Ovary (tissue), 9 donors: ENCODE data around the gene GULP1. TPM values are rescaled to one million over a fixed set of nuclear protein-coding genes. Genes with fewer than 3 reads are reported as not detected.

Experiments
- DNase-seq, 5 donors: peaks; one replicate each; pipeline ENCODE4 v3.0.0-alpha.2; 2019 to 2020
- H3K27ac ChIP-seq, 2 donors: fragments of 200-600 bp; one replicate each; pipeline versions ENCODE4 v1.5.1 to v1.8.0; 2019 to 2022
- H3K27me3 ChIP-seq: fragments of 200-600 bp; one replicate; pipeline ENCODE4 v1.8.0; 2022
- H3K36me3 ChIP-seq: fragments of 200-600 bp; sonication (generic); one replicate; pipeline ENCODE4 v1.5.1; 2019
- H3K4me1 ChIP-seq: one replicate; pipeline ENCODE4 v1.8.1; 2013; ENCODE audit warnings: mild to moderate bottlenecking, moderate library complexity; ENCODE audit not compliant: insufficient read depth
- H3K4me3 ChIP-seq: fragments of 200-600 bp; sonication (generic); one replicate; pipeline ENCODE4 v1.5.1; 2017
- H3K9me3 ChIP-seq, 2 donors: fragments of 200-600 bp in 1 of 2; sonication (generic) in 1 of 2; one replicate each; pipeline versions ENCODE4 v1.5.1 to v1.8.1; 2013 to 2019; ENCODE audit warnings: mild to moderate bottlenecking in 1 of 2, moderate library complexity in 1 of 2
- CTCF ChIP-seq, 3 donors: fragments of 450-650 bp in 2 of 3; fragments of 200-600 bp in 1 of 3; IDR thresholded peaks; one replicate each; pipeline versions ENCODE4 v1.5.1 to v1.8.0; 2016 to 2022; ENCODE audit warnings: antibody characterized with exemption in 3 of 3, mild to moderate bottlenecking in 1 of 3
- EP300 ChIP-seq: sonication (generic); formaldehyde crosslinking; IDR thresholded peaks from one replicate; pipeline ENCODE4 v1.6.1; 2017; ENCODE audit warnings: antibody characterized with exemption
- POLR2A ChIP-seq: fragments of 450-650 bp; IDR thresholded peaks from one replicate; pipeline ENCODE4 v1.6.1; 2017; ENCODE audit warnings: antibody characterized with exemption, mild to moderate bottlenecking, moderate library complexity
- WGBS, 3 donors: extraction: QIAGEN DNeasy Blood & Tissue Kit in 1 of 3; methylation state at CpG; one replicate each; pipeline versions ENCODE4 v1.1.5 to v1.1.7; 2013 to 2017; 5-methylcytosine and 5-hydroxymethylcytosine counted together
- intact Hi-C, 4 donors: fragments of 100-400 bp; cut with DNase I; formaldehyde crosslinking; loops; one replicate each; pipeline versions ENCODE4 v1.11.0 to v1.15.1; 2022 to 2023
- polyA plus RNA-seq, 2 donors: library from polyadenylated mRNA; stranded (reverse); fragments of 200-250 nt in 1 of 2; fragments of 350-450 nt in 1 of 2; fragmentation: Illumina TruSeq in 1 of 2; extraction: RNeasy Lipid Tissue Mini Kit (QIAGEN cat#74804) in 1 of 2; gene quantifications; one replicate each; pipeline ENCODE4 v1.2.3, GENCODE V29; 2013 to 2014
- total RNA-seq, 7 donors: library from RNA; depleted of rRNA in 2 of 7; stranded (reverse); fragments of >200 nt in 2 of 7; fragmentation: NEBNext Ultra II Directional in 3 of 7; extraction: Animal tissue kit (Norgen Biotek cat#: 25700) in 3 of 7; gene quantifications; one replicate each; pipeline versions ENCODE4 v1.1.0 to v1.2.4, GENCODE V29; 2016 to 2023
- donor health status: DM: no; HTN: no; CAD: no; lungs with moderate emphysema.
- donor health status: DM: no; HTN: no; CAD: no.
- donor health status: Bipolar disorder and iron deficiency.
- donor health status: DM: yes; HTN: yes; CAD: no.
- donor health status: DM: no; HTN: no; CAD: no.
- donor health status: DM: yes; HTN: yes; CAD: no.

Gene GULP1
- total and polyA plus RNA-seq, 9 donors = 22.3 to 57.7 (median 42.9) TPM

GRCh38 chr2:188441288-188441947 lies 149.7 kb downstream of the GULP1 start:
- no peaks in the 10 kb centered on the region for H3K9me3 ChIP-seq
- no peak for DNase-seq
- 91 to 96% (median 92%) methylated on average over 1 of the region's 1 CpG for WGBS, 3 donors
- H3K27me3 ChIP-seq = no peaks in the 10 kb centered on the region
- H3K4me1 ChIP-seq = no peaks in the 10 kb centered on the region
- H3K27ac ChIP-seq = no peak overlapping the region
- intact Hi-C loops = no loop called here
- H3K4me3 ChIP-seq = no peak overlapping the region
- H3K36me3 ChIP-seq = no peaks in the 10 kb centered on the region
- TF ChIP-seq CTCF (IDR thresholded peaks at IDR 0.05) (no peak), POLR2A (no peak), EP300 (no peak)

GRCh38 chr2:188443207-188443606 lies 151.5 kb downstream of the GULP1 start:
- no peak for TF ChIP-seq EP300
- no peak for TF ChIP-seq POLR2A
- no peak for TF ChIP-seq CTCF (IDR thresholded peaks at IDR 0.05)
- 89 to 94% (median 91%) methylated on average over 3 of the region's 3 CpGs for WGBS, 3 donors
- Histone ChIP-seq H3K4me1 (no peaks in the 10 kb centered on the region), H3K36me3 (no peaks in the 10 kb centered on the region), H3K27me3 (no peaks in the 10 kb centered on the region), H3K4me3 (no peak overlapping the region), H3K27ac (no peak overlapping the region), H3K9me3 (no peaks in the 10 kb centered on the region)
- intact Hi-C loops = no loop called here
- DNase-seq = no peak

- TF ChIP-seq CTCF (IDR thresholded peaks at IDR 0.05) (no peak), EP300 (no peak), POLR2A (no peak)
- Histone ChIP-seq H3K36me3 (no peaks in the 10 kb centered on the region), H3K9me3 (no peaks in the 10 kb centered on the region), H3K27me3 (no peaks in the 10 kb centered on the region), H3K4me1 (no peaks in the 10 kb centered on the region), H3K4me3 (no peak overlapping the region), H3K27ac (no peak overlapping the region)
- WGBS, 3 donors = 89 to 98% (median 93%) methylated on average over 3 of the region's 3 CpGs
- DNase-seq = no peak
- intact Hi-C loops = no loop called here
Observed at GRCh38 chr2:188444106-188444835, 152.6 kb downstream of the GULP1 start.

- Histone ChIP-seq H3K27me3 (no peaks in the 10 kb centered on the region), H3K4me1 (peaks cover 3% of the 10 kb centered on the region), H3K36me3 (no peaks in the 10 kb centered on the region), H3K9me3 (no peaks in the 10 kb centered on the region), H3K4me3 (no peak overlapping the region), H3K27ac (no peak overlapping the region)
- no peak for TF ChIP-seq EP300
- no peak for TF ChIP-seq CTCF (IDR thresholded peaks at IDR 0.05)
- TF ChIP-seq POLR2A = no peak
- DNase-seq = no peak
- intact Hi-C loops = no loop called here
- 91 to 94% (median 91%) methylated on average over 1 of the region's 1 CpG for WGBS, 3 donors
Observed at GRCh38 chr2:188449561-188449960, 157.9 kb downstream of the GULP1 start.
